T-helper 2 cell treated with Interferon-gamma antibody and Interleukin-4, amounts not matched to agents 5 μg/mL and 100 μg/mL, for 36 hours (primary cell): ENCODE measurements around the gene GPHA2.
A peak's percentile ranks its signal among the peaks of the same experiment; 100 is the strongest.

Source experiments
- DNase-seq: peaks from one replicate; pipeline ENCODE4 v3.0.0; 2021; ENCODE audit warnings: low spot score
- H3K27ac Mint-ChIP-seq: one replicate; pipeline ENCODE4 v1.8.0; 2021; ENCODE audit warnings: mild to moderate bottlenecking, mixed read lengths
- H3K27me3 Mint-ChIP-seq: one replicate; pipeline ENCODE4 v1.8.0; 2021; ENCODE audit warnings: low read depth, mixed read lengths
- H3K36me3 Mint-ChIP-seq: one replicate; pipeline ENCODE4 v1.8.0; 2021; ENCODE audit warnings: low read depth, mixed read lengths
- H3K4me1 Mint-ChIP-seq: one replicate; pipeline ENCODE4 v1.8.0; 2021; ENCODE audit warnings: low read depth, mixed read lengths
- H3K4me3 Mint-ChIP-seq: one replicate; pipeline ENCODE4 v1.8.0; 2022; ENCODE audit warnings: mild to moderate bottlenecking, moderate library complexity, mixed read lengths
- H3K9me3 Mint-ChIP-seq: one replicate; pipeline ENCODE4 v1.8.0; 2021; ENCODE audit warnings: mixed read lengths

The GPHA2 gene

DNA sequence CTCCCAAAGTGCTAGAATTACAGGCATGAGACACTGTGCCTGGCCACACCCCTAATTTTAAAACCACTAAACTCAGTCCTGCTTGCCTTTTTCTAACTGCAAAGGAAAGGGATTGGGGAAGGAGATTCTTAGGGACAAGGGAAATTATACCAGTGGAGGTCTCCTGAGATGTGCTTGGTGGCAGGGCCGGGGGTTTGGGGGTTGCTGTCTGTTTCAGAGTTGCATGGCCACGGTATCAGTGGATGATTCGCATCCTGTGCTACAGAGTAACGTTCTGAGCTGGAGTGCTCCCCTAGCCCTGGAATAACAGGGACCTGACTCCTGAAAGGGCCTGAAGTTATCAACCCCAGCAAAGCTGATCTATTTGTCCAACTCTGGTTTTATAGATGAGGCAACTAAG, 846 bp upstream of the GPHA2 start:
- H3K27me3 Mint-ChIP-seq = no peaks in the 10 kb centered on the region
- H3K36me3 Mint-ChIP-seq = peaks cover 3% of the 10 kb centered on the region
- DNase-seq = no peak
- H3K4me1 Mint-ChIP-seq = no peaks in the 10 kb centered on the region
- no peak overlapping the region for H3K4me3 Mint-ChIP-seq
- H3K27ac Mint-ChIP-seq = no peak overlapping the region
- H3K9me3 Mint-ChIP-seq = no peaks in the 10 kb centered on the region

GRCh38 chr11:64934682-64935358, 873 bp downstream of the GPHA2 start:
- Mint-ChIP-seq H3K27me3 (no peaks in the 10 kb centered on the region), H3K4me1 (no peaks in the 10 kb centered on the region), H3K27ac (no peak overlapping the region), H3K9me3 (no peaks in the 10 kb centered on the region), H3K4me3 (no peak overlapping the region), H3K36me3 (peaks cover 8% of the 10 kb centered on the region)
- DNase-seq = no peak

DNA sequence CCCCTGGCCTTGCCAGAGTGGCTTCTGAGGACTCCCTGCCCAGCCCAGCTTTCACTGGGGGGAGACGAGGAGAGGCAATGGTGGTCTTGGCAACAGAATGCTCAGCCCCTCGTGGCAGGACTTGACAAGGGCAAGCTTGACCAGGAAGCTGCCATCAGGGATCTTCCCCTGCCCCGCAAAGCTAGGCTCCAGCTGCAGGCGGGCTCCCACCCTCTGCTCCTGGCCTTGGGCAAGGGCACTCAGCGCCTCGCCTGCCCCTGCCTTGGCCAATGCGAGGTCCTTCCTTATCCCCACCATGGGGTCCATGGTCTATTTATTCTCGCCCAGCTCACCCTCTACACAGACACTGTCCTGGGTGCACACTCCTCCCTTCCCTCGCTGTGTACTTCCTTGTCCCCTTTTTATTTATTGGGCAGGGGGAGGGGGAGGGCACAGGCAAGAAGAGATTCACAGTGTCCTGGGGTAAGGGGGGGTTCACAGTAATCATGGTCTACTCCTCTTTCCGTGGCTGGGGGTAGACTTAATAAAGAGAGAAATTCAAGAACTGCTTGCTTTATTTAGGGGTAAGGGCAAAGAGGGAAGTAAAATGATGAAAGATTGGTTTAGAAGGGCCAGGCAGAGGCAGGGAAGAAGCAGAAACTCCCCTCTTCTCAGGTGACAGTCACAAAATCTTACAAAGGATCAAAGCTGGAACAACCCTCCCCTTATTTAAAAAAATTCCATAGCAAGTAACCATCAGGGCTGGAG, 1.6 kb downstream of the GPHA2 start:
- no peak for DNase-seq
- Mint-ChIP-seq H3K27me3 (no peaks in the 10 kb centered on the region), H3K36me3 (peaks cover 9% of the 10 kb centered on the region), H3K27ac (no peak overlapping the region), H3K4me1 (no peaks in the 10 kb centered on the region), H3K4me3 (no peak overlapping the region), H3K9me3 (no peaks in the 10 kb centered on the region)

GRCh38 chr11:64933213-64933934, 2.3 kb downstream of the GPHA2 start:
- Mint-ChIP-seq H3K9me3 (no peaks in the 10 kb centered on the region), H3K4me1 (no peaks in the 10 kb centered on the region), H3K27me3 (no peaks in the 10 kb centered on the region), H3K36me3 (peaks cover 9% of the 10 kb centered on the region), H3K4me3 (no peak overlapping the region), H3K27ac (no peak overlapping the region)
- DNase-seq = no peak

DNA sequence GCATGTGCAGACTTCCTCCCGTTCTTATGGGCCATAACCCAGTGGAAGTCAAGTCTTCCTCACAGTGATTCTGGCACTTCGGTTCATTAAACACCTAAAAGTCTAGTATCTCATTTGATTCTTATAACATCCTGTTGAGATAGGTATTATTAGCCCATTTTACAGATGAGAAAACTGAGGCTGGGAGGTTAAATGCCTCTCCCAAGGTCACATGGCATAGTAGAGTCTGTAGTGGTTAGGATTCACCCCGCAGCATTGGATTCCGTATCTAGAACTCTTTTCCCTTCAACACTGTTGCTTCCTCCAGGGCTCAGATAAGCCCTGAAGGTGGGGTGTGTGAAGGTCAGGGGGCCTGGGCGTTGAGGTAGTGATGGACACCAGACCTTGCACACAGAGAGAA, 3.4 kb downstream of the GPHA2 start:
- Mint-ChIP-seq H3K36me3 (peaks cover 11% of the 10 kb centered on the region), H3K27me3 (no peaks in the 10 kb centered on the region), H3K4me1 (no peaks in the 10 kb centered on the region), H3K9me3 (no peaks in the 10 kb centered on the region), H3K27ac (no peak overlapping the region), H3K4me3 (no peak overlapping the region)
- no peak for DNase-seq

GRCh38 chr11:64931290-64931689, 4.4 kb downstream of the GPHA2 start:
- no peaks in the 10 kb centered on the region for H3K4me1 Mint-ChIP-seq
- H3K27ac Mint-ChIP-seq = no peak overlapping the region
- no peaks in the 10 kb centered on the region for H3K27me3 Mint-ChIP-seq
- no peak overlapping the region for H3K4me3 Mint-ChIP-seq
- H3K9me3 Mint-ChIP-seq = no peaks in the 10 kb centered on the region
- no peak for DNase-seq
- peaks cover 11% of the 10 kb centered on the region for H3K36me3 Mint-ChIP-seq

- Mint-ChIP-seq H3K27me3 (no peaks in the 10 kb centered on the region), H3K9me3 (no peaks in the 10 kb centered on the region), H3K27ac (no peak overlapping the region), H3K36me3 (peaks cover 11% of the 10 kb centered on the region), H3K4me3 (no peak overlapping the region), H3K4me1 (peaks cover under 1% of the 10 kb centered on the region)
- no peak for DNase-seq
Observed at GRCh38 chr11:64930340-64930739, 5.4 kb downstream of the GPHA2 start.

DNA sequence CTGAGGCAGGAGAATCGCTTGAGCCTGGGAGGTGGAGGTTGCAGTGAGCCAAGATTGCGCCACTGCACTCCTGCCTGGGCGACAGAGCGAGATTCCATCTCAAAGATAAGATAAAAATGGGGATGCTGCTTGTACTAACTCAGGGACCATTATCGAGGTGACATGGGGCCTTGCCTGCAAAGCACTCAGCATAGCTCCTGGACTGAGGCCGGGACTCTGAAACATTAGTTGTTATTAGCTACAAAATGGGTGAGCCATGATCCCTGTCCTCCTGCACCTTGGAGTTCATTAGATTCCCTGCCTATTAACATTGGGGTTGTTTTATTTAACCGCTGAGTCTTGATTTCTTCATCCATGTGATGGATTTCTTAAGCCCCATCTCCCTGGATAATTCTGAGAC, 6.1 kb downstream of the GPHA2 start:
- no peak for DNase-seq
- no peaks in the 10 kb centered on the region for H3K27me3 Mint-ChIP-seq
- H3K9me3 Mint-ChIP-seq = no peaks in the 10 kb centered on the region
- H3K36me3 Mint-ChIP-seq = peaks cover 11% of the 10 kb centered on the region
- H3K27ac Mint-ChIP-seq = no peak overlapping the region
- no peak overlapping the region for H3K4me3 Mint-ChIP-seq
- peaks cover 4% of the 10 kb centered on the region for H3K4me1 Mint-ChIP-seq

- H3K4me1 Mint-ChIP-seq = peaks cover 7% of the 10 kb centered on the region
- H3K9me3 Mint-ChIP-seq = no peaks in the 10 kb centered on the region
- no peak overlapping the region for H3K27ac Mint-ChIP-seq
- H3K4me3 Mint-ChIP-seq = no peak overlapping the region
- no peaks in the 10 kb centered on the region for H3K27me3 Mint-ChIP-seq
- peaks cover 11% of the 10 kb centered on the region for H3K36me3 Mint-ChIP-seq
- DNase-seq = no peak
Observed at GRCh38 chr11:64928957-64929356, 6.7 kb downstream of the GPHA2 start.

GRCh38 chr11:64926689-64927088, 9.0 kb downstream of the GPHA2 start:
- no peak overlapping the region for H3K4me3 Mint-ChIP-seq
- H3K9me3 Mint-ChIP-seq = no peaks in the 10 kb centered on the region
- H3K36me3 Mint-ChIP-seq = peaks cover 7% of the 10 kb centered on the region
- H3K27me3 Mint-ChIP-seq = no peaks in the 10 kb centered on the region
- peaks cover 7% of the 10 kb centered on the region for H3K4me1 Mint-ChIP-seq
- no peak overlapping the region for H3K27ac Mint-ChIP-seq
- DNase-seq = no peak

- DNase-seq = no peak
- Mint-ChIP-seq H3K27ac (peak overlapping the region; percentile 41), H3K4me1 (peaks cover 7% of the 10 kb centered on the region), H3K36me3 (peaks cover 7% of the 10 kb centered on the region), H3K9me3 (no peaks in the 10 kb centered on the region), H3K27me3 (no peaks in the 10 kb centered on the region), H3K4me3 (peak overlapping the region; percentile 97)
Observed at GRCh38 chr11:64925536-64926436, 9.9 kb downstream of the GPHA2 start.

- H3K27me3 Mint-ChIP-seq = no peaks in the 10 kb centered on the region
- no peak for DNase-seq
- peaks cover 7% of the 10 kb centered on the region for H3K4me1 Mint-ChIP-seq
- peaks cover 3% of the 10 kb centered on the region for H3K36me3 Mint-ChIP-seq
- peak overlapping the region; percentile 97 for H3K4me3 Mint-ChIP-seq
- peak overlapping the region; percentile 41 for H3K27ac Mint-ChIP-seq
- H3K9me3 Mint-ChIP-seq = no peaks in the 10 kb centered on the region
Observed at GRCh38 chr11:64924910-64925284, 10.8 kb downstream of the GPHA2 start.

DNA sequence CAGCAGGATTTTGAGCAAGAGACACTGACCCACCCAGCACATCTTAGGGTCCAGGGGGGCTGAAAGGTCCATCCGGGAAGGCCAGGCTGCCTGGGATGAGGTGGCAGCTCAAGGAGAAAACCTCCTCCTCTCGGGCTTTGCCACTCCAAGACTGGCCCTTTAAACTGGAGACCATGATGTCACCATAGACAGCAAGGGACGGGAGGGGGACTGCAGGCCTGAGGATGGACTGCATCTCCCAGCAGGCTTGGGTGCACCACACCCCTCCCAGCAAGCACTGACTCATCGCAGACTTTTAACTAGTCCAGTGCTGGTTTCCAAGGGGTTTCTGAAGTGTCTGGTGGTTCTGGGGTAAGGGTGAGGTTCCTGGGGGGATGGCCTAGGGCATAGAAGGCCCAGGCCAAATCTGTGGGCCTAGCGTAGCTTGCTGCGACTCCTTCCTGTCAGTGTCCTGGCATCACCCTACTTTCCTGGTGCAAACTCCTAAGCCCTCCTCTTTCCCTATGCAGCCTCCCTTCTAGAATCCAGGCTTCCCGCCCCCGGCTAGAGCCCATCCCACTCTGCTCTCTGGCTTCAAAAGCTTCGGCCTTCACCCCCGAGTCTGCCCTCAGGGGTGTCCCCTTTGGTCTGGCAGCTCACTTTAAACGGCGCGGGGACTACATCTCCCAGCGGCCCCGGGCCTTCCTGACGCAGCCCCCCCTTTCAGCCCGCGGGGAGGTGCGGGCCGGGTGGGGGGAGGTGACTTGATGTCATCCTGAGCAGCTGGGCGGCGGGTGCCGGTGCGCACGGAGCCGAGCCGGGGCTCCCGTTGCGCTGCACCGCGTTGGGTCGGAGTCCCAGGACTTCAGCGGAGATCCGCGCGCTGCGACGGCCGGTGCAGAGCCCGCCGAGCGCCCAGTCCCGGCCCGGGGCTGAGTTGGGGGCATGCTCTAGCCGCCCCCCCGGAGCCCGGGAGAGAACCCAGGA, 11.5 kb downstream of the GPHA2 start, which contains the start of gene PPP2R5B:
TSS of gene PPP2R5B (plus strand) at position 746 of the 966 bp plus-strand sequence. CDS start 1,046 bp downstream, outside the sequence.
- no peaks in the 10 kb centered on the region for H3K27me3 Mint-ChIP-seq
- no peaks in the 10 kb centered on the region for H3K9me3 Mint-ChIP-seq
- peaks cover 7% of the 10 kb centered on the region for H3K4me1 Mint-ChIP-seq
- peak within 1 kb of the TSS; percentile 97 for H3K4me3 Mint-ChIP-seq
- peak within 1 kb of the TSS; percentile 99 for H3K27ac Mint-ChIP-seq
- DNase-seq = peak; percentile 89
- peaks cover 2% of the 10 kb centered on the region for H3K36me3 Mint-ChIP-seq
